Measurements from ENCODE around the gene KRTAP10-11.

KRTAP10-11 gene

DNA sequence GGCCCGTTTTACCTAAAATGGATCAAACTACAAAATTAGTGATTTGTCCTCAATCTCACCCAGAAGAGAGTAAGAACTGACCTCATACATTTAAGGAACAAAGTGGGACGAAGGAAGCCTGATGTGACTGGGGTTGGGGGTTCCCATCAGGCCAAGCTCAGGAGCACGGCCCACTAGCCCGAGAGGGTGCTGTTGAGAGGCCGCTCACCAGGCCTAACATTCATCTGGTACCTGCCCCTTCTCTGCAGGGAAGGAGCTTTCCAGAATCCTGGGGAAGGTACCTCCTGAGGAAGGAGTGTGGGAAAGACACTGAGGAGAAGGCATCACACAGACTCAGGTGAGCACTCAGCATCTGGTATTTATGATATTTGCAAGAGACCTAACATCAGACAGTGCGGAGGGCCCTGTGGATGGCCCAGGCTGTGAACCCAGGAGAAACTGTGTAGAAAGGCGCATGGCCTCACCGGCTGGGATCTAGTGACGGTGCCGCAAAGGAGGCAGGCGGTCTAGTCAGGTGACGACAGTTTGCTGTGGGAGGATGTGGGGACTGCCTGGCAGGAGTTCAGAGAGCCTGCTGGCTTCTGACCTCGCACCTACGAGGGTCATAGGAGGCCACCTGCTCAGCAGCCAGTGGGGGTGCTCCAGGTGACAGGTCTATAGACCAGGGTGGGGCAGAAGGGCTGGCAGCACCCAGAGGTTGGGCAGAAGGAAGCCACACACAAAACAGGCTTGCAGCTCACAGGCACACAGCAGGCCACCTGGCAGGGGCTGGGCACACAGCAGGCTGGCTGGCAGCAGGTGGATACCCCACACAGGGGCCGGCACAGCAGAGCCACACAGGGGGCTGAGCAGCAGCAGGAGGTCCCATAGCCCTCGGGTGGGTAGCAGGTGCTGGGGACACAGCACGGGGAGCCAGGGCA, 7.7 kb downstream of the KRTAP10-11 start:
- no peaks in the 10 kb centered on the region for H3K36me3 ChIP-seq (replicated peaks; ENCODE audit: insufficient read depth, low read length)
- no peak for DNase-seq
- H3K27ac ChIP-seq (ENCODE audit: low read length) = no peak overlapping the region
- H3K4me2 ChIP-seq (ENCODE audit: low read depth, low read length) = no peak overlapping the region
- TF ChIP-seq EZH2 (optimal IDR thresholded peaks at IDR 0.05; ENCODE audit: low read depth, low read length) = no peak
- TF ChIP-seq CTCF (IDR thresholded peaks at IDR 0.05; ENCODE audit: low read length) = no peak
- no peak for TF ChIP-seq EZH2phosphoT487 (IDR thresholded peaks at IDR 0.05; ENCODE audit: low read length)
- no peak overlapping the region for H2AFZ ChIP-seq (ENCODE audit: low read length)
- no peak overlapping the region for H3K9ac ChIP-seq (ENCODE audit: low read length)
- H3K4me3 ChIP-seq (ENCODE audit: low read length) = no peak overlapping the region
- H3K79me2 ChIP-seq (ENCODE audit: low read length) = no peaks in the 10 kb centered on the region
- H3K4me1 ChIP-seq (ENCODE audit: low read length) = no peaks in the 10 kb centered on the region
- no peaks in the 10 kb centered on the region for H3F3A ChIP-seq (ENCODE audit: insufficient read depth, low read length)
- H4K20me1 ChIP-seq (ENCODE audit: insufficient read depth, low read length) = no peaks in the 10 kb centered on the region
- H3K27me3 ChIP-seq (replicated peaks; ENCODE audit: insufficient read depth, low read length) = peaks cover 83% of the 10 kb centered on the region
- no peaks in the 10 kb centered on the region for H3K9me3 ChIP-seq (replicated peaks; ENCODE audit: insufficient read depth, low read length)
- H3K9me2 ChIP-seq (replicated peaks; ENCODE audit: insufficient read depth, low read length) = no peaks in the 10 kb centered on the region

- Histone ChIP-seq H3K9me2 (replicated peaks; ENCODE audit: insufficient read depth, low read length) (no peaks in the 10 kb centered on the region), H3K9me3 (replicated peaks; ENCODE audit: insufficient read depth, low read length) (no peaks in the 10 kb centered on the region), H3K79me2 (ENCODE audit: low read length) (no peaks in the 10 kb centered on the region), H3K36me3 (replicated peaks; ENCODE audit: insufficient read depth, low read length) (no peaks in the 10 kb centered on the region), H3K4me3 (ENCODE audit: low read length) (no peak within 1 kb of the TSS), H3K27me3 (replicated peaks; ENCODE audit: insufficient read depth, low read length) (peaks cover 82% of the 10 kb centered on the region), H3K4me2 (ENCODE audit: low read depth, low read length) (no peak within 1 kb of the TSS), H3K27ac (ENCODE audit: low read length) (no peak within 1 kb of the TSS), H3K4me1 (ENCODE audit: low read length) (no peaks in the 10 kb centered on the region), H3F3A (ENCODE audit: insufficient read depth, low read length) (no peaks in the 10 kb centered on the region), H4K20me1 (ENCODE audit: insufficient read depth, low read length) (no peaks in the 10 kb centered on the region), H3K9ac (ENCODE audit: low read length) (no peak within 1 kb of the TSS), H2AFZ (ENCODE audit: low read length) (no peak within 1 kb of the TSS)
- TF ChIP-seq EZH2 (optimal IDR thresholded peaks at IDR 0.05; ENCODE audit: low read depth, low read length) = no peak
- TF ChIP-seq CTCF (IDR thresholded peaks at IDR 0.05; ENCODE audit: low read length) = no peak
- TF ChIP-seq EZH2phosphoT487 (IDR thresholded peaks at IDR 0.05; ENCODE audit: low read length) = no peak
- no peak for DNase-seq
These were observed 8.5 kb downstream of the KRTAP10-11 start, which contains the start of gene KRTAP12-4 for GRCh38 chr21:44654576-44655175. Gene KRTAP12-4 (minus strand): TSS chr21:44654659. CDS start chr21:44654614, 45 bp downstream.

GRCh38 chr21:44656868-44657267, 10.7 kb downstream of the KRTAP10-11 start:
- Histone ChIP-seq H3K4me2 (ENCODE audit: low read depth, low read length) (peak overlapping the region; percentile 33; the same call in 1 of the 2 replicates), H3K36me3 (replicated peaks; ENCODE audit: insufficient read depth, low read length) (no peaks in the 10 kb centered on the region), H3K27me3 (replicated peaks; ENCODE audit: insufficient read depth, low read length) (peaks cover 76% of the 10 kb centered on the region), H3K4me1 (ENCODE audit: low read length) (no peaks in the 10 kb centered on the region), H2AFZ (ENCODE audit: low read length) (no peak overlapping the region), H3F3A (ENCODE audit: insufficient read depth, low read length) (no peaks in the 10 kb centered on the region), H3K9me2 (replicated peaks; ENCODE audit: insufficient read depth, low read length) (no peaks in the 10 kb centered on the region), H3K79me2 (ENCODE audit: low read length) (no peaks in the 10 kb centered on the region), H3K9me3 (replicated peaks; ENCODE audit: insufficient read depth, low read length) (no peaks in the 10 kb centered on the region), H4K20me1 (ENCODE audit: insufficient read depth, low read length) (no peaks in the 10 kb centered on the region), H3K9ac (ENCODE audit: low read length) (no peak overlapping the region), H3K27ac (ENCODE audit: low read length) (no peak overlapping the region), H3K4me3 (ENCODE audit: low read length) (no peak overlapping the region)
- no peak for DNase-seq
- no peak for TF ChIP-seq EZH2 (optimal IDR thresholded peaks at IDR 0.05; ENCODE audit: low read depth, low read length)
- no peak for TF ChIP-seq EZH2phosphoT487 (IDR thresholded peaks at IDR 0.05; ENCODE audit: low read length)
- TF ChIP-seq CTCF (IDR thresholded peaks at IDR 0.05; ENCODE audit: low read length) = no peak

Measured in MM.1S (cell line).